Tibial nerve (tissue), 4 donors: ENCODE results near the gene WWC2. TPM values are rescaled to one million over a fixed set of nuclear protein-coding genes. Genes with fewer than 3 reads are reported as not detected.

ENCODE experiments used
- DNase-seq, 2 donors: peaks; one replicate each; pipeline ENCODE4 v3.0.0-alpha.2; 2019; ENCODE audit warnings: low spot score in 2 of 2
- H3K27ac ChIP-seq, 4 donors: fragments of 200-600 bp; sonication (generic) in 3 of 4; one replicate each; pipeline ENCODE4 v1.5.1; 2017 to 2019; ENCODE audit warnings: mild to moderate bottlenecking in 1 of 4
- H3K27me3 ChIP-seq, 2 donors: fragments of 200-600 bp; sonication (generic) in 1 of 2; one replicate each; pipeline versions ENCODE4 v1.5.1 to v1.6.0; 2017 to 2019
- H3K36me3 ChIP-seq, 3 donors: fragments of 200-600 bp; sonication (generic); one replicate each; pipeline ENCODE4 v1.5.1; 2018 to 2019
- H3K4me1 ChIP-seq, 4 donors: fragments of 200-600 bp; sonication (generic) in 3 of 4; one replicate each; pipeline ENCODE4 v1.5.1; 2017 to 2019
- H3K4me3 ChIP-seq, 4 donors: fragments of 200-600 bp; sonication (generic) in 3 of 4; one replicate each; pipeline ENCODE4 v1.5.1; 2017 to 2019; ENCODE audit warnings: mild to moderate bottlenecking in 1 of 4, moderate library complexity in 1 of 4
- H3K9me3 ChIP-seq, 4 donors: fragments of 200-600 bp; sonication (generic) in 3 of 4; one replicate each; pipeline ENCODE4 v1.5.1; 2017 to 2019
- EP300 ChIP-seq, 2 donors: sonication (generic); formaldehyde crosslinking; IDR thresholded peaks; one replicate each; pipeline ENCODE4 v1.6.1; 2017; ENCODE audit warnings: antibody characterized with exemption in 2 of 2, mild to moderate bottlenecking in 1 of 2
- POLR2A ChIP-seq, 2 donors: fragments of 450-650 bp; IDR thresholded peaks; one replicate each; pipeline ENCODE4 v1.6.1; 2017; ENCODE audit warnings: antibody characterized with exemption in 2 of 2, mild to moderate bottlenecking in 2 of 2, moderate library complexity in 2 of 2
- WGBS, 2 donors: methylation state at CpG; one replicate each; pipeline ENCODE4 v1.1.5; 2018; 5-methylcytosine and 5-hydroxymethylcytosine counted together
- total RNA-seq, 4 donors: library from RNA; depleted of rRNA; stranded (reverse); fragments of >200 nt; gene quantifications; one replicate each; pipeline ENCODE4 v1.1.0, GENCODE V29; 2016
- TF ChIP-seq, protein P1 (sequence below), 5 experiments: fragments of 200-600 bp in 3 of 5; fragments of 450-650 bp in 2 of 5; sonication (generic) in 3 of 5; IDR thresholded peaks; one replicate each; pipeline ENCODE4 v1.5.1; 2016 to 2019; ENCODE audit warnings: antibody characterized with exemption in 5 of 5, mild to moderate bottlenecking in 3 of 5, moderate library complexity in 2 of 5

WWC2 gene
- total RNA-seq, 4 donors from 2014 or later = 38.2 to 60.9 (median 42.9) TPM

DNA sequence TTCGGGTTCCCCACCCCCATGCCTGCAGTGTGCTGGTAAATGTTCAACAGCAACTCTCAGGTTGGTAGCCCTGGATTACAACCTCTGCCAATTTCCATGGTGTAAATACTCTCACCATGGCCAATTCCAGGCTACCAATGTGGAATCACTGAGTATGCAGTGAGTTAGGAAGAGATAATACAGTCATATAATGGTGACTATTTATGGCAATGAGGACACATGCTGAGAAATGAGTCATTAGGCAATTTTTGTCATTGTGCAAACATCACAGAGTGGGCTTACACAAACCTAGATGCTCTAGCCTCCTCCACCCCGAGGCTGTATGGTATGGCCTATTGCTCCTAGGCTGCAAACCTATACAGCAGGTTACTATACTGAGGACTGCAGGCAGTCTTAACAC lies 227.8 kb downstream of the WWC2 start:
- WGBS, 2 donors = 83 to 90% methylated on average over 2 of the region's 2 CpGs
- TF ChIP-seq EP300 (IDR thresholded peaks at IDR 0.05) (no peak), POLR2A (IDR thresholded peaks at IDR 0.05) (no peak)
- TF ChIP-seq, protein P1, sequence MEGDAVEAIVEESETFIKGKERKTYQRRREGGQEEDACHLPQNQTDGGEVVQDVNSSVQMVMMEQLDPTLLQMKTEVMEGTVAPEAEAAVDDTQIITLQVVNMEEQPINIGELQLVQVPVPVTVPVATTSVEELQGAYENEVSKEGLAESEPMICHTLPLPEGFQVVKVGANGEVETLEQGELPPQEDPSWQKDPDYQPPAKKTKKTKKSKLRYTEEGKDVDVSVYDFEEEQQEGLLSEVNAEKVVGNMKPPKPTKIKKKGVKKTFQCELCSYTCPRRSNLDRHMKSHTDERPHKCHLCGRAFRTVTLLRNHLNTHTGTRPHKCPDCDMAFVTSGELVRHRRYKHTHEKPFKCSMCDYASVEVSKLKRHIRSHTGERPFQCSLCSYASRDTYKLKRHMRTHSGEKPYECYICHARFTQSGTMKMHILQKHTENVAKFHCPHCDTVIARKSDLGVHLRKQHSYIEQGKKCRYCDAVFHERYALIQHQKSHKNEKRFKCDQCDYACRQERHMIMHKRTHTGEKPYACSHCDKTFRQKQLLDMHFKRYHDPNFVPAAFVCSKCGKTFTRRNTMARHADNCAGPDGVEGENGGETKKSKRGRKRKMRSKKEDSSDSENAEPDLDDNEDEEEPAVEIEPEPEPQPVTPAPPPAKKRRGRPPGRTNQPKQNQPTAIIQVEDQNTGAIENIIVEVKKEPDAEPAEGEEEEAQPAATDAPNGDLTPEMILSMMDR (IDR thresholded peaks at IDR 0.05) = no peak
- Histone ChIP-seq H3K27ac (no peak overlapping the region), H3K36me3 (peaks cover 0 to 6% (median 0%) of the 10 kb centered on the region in 3 donors), H3K4me3 (no peak overlapping the region), H3K9me3 (peaks cover 0 to 6% (median 0%) of the 10 kb centered on the region in 4 donors), H3K27me3 (no peaks in the 10 kb centered on the region), H3K4me1 (no peaks in the 10 kb centered on the region)
- no peak for DNase-seq

DNA sequence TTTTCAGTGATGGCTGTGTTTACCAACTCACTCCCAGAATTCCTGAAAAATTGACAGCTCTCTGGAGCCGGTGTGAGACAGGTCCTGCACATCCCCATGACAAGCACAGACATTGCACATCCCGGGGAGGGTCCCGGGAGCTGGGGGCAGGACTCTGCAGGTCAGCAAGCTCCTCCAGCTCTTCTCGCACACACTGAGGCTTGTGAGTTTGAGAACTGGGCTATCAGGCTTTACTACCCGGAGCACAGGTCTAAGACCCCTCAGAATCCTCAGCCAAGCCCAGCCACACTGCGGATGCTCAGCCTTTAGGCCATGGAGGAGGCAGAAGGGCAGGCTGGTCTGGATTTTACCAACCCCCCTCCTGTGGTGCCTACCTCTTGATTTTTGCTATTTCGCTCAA lies 228.8 kb downstream of the WWC2 start:
- peaks cover 0 to 6% (median 0%) of the 10 kb centered on the region in 3 donors for H3K36me3 ChIP-seq
- TF ChIP-seq, protein P1 (IDR thresholded peaks at IDR 0.05) = no peak
- no peak for TF ChIP-seq POLR2A (IDR thresholded peaks at IDR 0.05)
- no peak for TF ChIP-seq EP300 (IDR thresholded peaks at IDR 0.05)
- no peak overlapping the region for H3K4me3 ChIP-seq
- peaks cover 0 to 6% (median 0%) of the 10 kb centered on the region in 4 donors for H3K9me3 ChIP-seq
- DNase-seq = no peak
- H3K27me3 ChIP-seq = no peaks in the 10 kb centered on the region
- no peak overlapping the region for H3K27ac ChIP-seq
- WGBS, 2 donors = 91 to 98% methylated on average over 7 of the region's 7 CpGs
- no peaks in the 10 kb centered on the region for H3K4me1 ChIP-seq

DNA sequence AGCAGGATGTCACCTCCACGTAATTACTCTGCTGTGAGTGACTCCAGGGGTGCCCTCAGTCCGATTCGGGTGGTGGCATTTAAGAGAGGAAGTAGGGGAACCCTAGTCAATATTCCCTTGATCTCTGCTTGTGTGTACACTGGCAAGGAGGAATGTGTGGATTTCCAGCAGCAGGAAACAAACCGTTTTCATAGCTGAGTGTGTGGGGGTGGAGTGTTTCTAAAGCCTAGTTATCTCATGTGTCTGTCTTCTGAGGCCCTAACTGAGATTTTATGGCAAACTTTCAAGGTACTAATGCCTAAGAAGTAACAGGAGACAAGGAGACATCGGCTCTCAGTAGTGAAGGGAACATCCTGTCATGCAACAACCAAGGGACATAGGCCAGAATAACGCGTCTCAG lies 229.8 kb downstream of the WWC2 start:
- Histone ChIP-seq H3K9me3 (peaks cover 0 to 6% (median 0%) of the 10 kb centered on the region in 4 donors), H3K27ac (no peak overlapping the region), H3K4me1 (no peaks in the 10 kb centered on the region), H3K27me3 (no peaks in the 10 kb centered on the region), H3K36me3 (peaks cover 0 to 6% (median 0%) of the 10 kb centered on the region in 3 donors), H3K4me3 (no peak overlapping the region)
- DNase-seq = no peak
- WGBS, 2 donors = 45 to 51% methylated on average over 7 of the region's 7 CpGs
- TF ChIP-seq POLR2A (IDR thresholded peaks at IDR 0.05) (no peak), EP300 (IDR thresholded peaks at IDR 0.05) (no peak)
- TF ChIP-seq, protein P1 (IDR thresholded peaks at IDR 0.05) = no peak

DNA sequence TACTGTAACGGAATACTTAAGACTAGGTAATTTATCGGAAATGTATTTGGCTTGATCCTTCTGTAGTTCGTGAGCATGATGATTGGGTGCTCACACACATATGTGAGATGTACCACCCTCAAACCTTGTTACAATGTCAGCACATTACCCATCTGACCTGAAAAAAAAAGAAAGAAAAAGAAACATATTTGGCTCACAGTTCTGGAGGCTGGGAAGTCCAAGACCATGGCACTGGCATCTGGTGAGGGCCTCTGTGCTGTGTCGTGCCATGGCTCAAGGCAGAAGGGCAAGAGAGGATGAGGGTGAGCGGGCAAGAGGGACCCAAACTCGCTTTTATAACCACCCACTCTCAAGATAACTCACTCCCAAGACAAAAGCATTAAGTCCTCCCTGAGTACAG lies 230.2 kb downstream of the WWC2 start:
- no peak for DNase-seq
- TF ChIP-seq POLR2A (IDR thresholded peaks at IDR 0.05) = no peak
- no peak for TF ChIP-seq EP300 (IDR thresholded peaks at IDR 0.05)
- TF ChIP-seq, protein P1 (IDR thresholded peaks at IDR 0.05) = no peak
- Histone ChIP-seq H3K4me3 (no peak overlapping the region), H3K27me3 (no peaks in the 10 kb centered on the region), H3K9me3 (peaks cover 0 to 6% (median 0%) of the 10 kb centered on the region in 4 donors), H3K27ac (no peak overlapping the region), H3K4me1 (no peaks in the 10 kb centered on the region), H3K36me3 (peaks cover 0 to 6% (median 0%) of the 10 kb centered on the region in 3 donors)
- WGBS, 2 donors = 88 to 91% methylated on average over 6 of the region's 6 CpGs

DNA sequence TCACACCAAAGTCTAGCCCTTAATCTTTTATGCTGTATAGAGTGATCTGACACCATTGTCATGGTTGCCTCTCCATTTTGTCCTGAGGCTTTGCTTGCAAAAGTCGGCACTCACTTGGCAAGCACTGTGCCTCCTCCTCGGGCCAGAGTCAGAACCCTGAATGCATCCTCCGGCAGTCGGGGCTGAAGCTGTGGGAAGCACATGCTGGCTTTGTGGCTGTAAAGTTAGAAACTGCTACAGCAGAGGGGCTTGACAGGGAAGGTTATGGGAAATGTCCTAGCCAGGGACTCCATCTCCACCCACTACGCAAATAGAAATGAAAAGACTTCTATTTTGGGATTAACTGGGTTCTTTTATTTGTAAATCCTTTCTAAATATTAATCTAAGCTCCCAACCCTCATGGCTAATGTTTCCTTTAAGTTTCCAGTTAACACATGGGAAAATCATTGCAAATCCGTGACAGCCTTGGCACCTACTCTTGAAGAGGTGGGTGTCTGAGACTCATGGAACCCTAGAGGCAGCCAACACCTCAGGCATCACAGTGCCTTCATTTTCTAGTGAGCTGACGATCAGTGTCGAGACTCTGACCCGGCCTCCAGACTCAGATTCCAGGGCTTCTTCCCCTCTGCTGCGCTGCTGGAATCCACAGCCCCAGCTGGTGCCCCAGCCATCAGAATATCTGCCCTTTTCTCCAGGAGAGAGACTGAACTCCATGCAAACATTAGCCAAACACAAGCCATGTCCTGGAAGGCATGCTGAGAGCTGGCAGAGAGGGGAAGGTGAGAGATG lies 231.1 kb downstream of the WWC2 start:
- TF ChIP-seq POLR2A (IDR thresholded peaks at IDR 0.05) (no peak), EP300 (IDR thresholded peaks at IDR 0.05) (no peak)
- TF ChIP-seq, protein P1 (IDR thresholded peaks at IDR 0.05) = no peak
- peaks cover 0 to under 1% (median 0%) of the 10 kb centered on the region in 4 donors for H3K4me1 ChIP-seq
- DNase-seq = no peak
- no peak overlapping the region for H3K27ac ChIP-seq
- peaks cover 0 to 6% (median 0%) of the 10 kb centered on the region in 3 donors for H3K36me3 ChIP-seq
- H3K4me3 ChIP-seq = no peak overlapping the region
- H3K9me3 ChIP-seq = peaks cover 0 to 6% (median 0%) of the 10 kb centered on the region in 4 donors
- 62 to 66% methylated on average over 10 of the region's 10 CpGs for WGBS, 2 donors
- no peaks in the 10 kb centered on the region for H3K27me3 ChIP-seq
